HG02943 (cell line): ENCODE results near the gene CLDN20.
"Not testable (repeated sequence)": the region's sequence is repeated elsewhere in the genome, so short reads cannot be mapped to it uniquely, and the experiment has no call there.

Experiments used
- ATAC-seq: cut with Tn5 transposase; IDR thresholded peaks from one replicate; pipeline ENCODE4 v1.9.1; 2021; ENCODE audit warnings: mild to moderate bottlenecking, low read depth, moderate library complexity; ENCODE audit not compliant: unreplicated experiment

Gene CLDN20, protein sequence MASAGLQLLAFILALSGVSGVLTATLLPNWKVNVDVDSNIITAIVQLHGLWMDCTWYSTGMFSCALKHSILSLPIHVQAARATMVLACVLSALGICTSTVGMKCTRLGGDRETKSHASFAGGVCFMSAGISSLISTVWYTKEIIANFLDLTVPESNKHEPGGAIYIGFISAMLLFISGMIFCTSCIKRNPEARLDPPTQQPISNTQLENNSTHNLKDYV

DNA sequence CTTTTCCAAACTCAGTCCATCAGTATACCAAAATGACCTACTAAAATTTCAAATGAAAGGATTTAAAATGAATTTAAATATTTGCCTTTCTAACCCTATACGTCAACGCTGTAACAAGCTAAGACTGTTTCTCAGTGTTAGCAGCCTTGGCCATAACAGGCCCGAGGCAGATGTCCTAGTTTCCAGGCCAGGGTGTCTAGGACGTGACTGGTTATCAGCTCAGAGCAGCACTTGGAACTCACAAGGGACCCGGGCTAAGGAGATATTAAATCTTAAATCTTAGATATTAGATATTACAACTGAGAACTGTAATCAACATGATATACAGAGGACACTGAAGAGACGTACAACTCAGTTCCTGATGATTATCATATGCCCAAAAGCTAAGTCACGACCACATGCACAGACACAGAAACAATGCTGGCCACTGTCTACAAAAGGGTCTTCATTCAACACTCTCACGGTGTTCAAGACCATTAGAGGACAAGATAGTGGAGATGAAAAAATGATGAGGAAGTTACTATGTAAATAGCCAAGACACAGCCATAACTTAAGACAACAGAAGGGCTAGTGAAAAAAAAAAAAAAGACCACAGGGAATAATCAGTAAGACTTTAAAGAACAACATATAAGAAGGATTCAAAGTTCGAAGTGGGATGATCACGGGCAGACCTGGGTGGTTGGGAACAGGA, at the start of gene CLDN20:
Gene CLDN20, plus strand, starts transcription at position 641 of the 691 bp plus-strand sequence. CDS start 11,707 bp downstream, outside the sequence.
- no peak for ATAC-seq

DNA sequence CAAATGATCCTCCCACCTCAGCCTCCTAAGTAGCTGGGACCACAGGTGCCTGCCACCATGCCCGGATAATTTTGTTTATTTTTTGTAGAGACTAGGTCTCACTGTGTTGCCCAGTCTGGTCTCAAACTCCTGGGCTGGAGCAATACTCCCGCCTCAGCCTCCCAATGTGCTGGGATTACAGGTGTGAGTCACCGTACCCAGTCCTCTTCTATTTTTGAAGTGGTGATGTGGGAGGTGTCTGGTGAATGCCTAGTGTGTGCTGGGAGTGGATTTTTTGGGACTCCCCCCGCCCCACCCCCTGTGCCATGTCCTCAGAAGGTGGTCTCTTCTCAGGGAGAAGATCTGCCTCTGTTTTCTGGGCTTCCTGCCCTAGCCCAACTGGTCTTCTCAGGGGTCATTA, 47.9 kb upstream of the CLDN20 start:
- no peak for ATAC-seq

GRCh38 chr6:155216312-155217046, 47.3 kb upstream of the CLDN20 start:
- ATAC-seq = no peak

DNA sequence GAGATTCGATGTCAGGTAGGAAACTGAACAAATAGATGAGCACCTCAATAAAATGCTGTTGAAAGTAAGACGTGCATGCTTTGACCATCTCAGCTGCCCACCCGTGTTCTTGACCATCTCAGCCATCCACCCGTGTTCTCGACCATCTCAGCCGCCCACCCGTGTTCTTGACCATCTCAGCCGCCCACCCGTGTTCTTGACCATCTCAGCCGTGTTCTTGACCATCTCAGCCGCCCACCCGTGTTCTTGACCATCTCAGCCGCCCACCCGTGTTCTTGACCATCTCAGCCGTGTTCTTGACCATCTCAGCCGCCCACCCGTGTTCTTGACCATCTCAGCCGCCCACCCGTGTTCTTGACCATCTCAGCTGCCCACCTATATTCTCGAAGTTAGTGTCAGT, 45.1 kb upstream of the CLDN20 start:
- ATAC-seq = not testable (repeated sequence)

- no peak for ATAC-seq
Measured at GRCh38 chr6:155219299-155219698, 44.5 kb upstream of the CLDN20 start.

DNA sequence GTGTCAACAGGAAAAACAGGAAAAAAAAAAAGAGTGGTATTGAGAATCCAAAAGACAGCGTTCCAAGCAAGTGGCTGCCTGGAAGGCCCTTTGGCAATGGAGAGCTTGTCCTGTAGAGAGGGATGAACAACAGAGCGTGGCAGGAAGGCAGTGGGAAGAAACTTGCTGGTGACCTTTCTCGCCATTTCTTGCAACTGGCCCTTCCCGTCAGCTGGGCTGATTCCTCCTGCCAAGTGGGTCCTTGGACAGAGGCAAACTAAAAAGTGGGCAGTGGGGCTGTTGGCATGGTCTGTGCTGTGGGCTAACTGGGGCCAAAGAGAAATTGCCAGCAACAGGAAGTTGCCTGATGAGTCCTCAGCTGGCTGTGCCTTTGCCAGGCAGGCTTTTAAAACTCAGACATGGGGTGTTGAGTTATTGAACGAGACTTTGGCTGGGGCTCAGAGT, 43.9 kb upstream of the CLDN20 start:
- no peak for ATAC-seq

DNA sequence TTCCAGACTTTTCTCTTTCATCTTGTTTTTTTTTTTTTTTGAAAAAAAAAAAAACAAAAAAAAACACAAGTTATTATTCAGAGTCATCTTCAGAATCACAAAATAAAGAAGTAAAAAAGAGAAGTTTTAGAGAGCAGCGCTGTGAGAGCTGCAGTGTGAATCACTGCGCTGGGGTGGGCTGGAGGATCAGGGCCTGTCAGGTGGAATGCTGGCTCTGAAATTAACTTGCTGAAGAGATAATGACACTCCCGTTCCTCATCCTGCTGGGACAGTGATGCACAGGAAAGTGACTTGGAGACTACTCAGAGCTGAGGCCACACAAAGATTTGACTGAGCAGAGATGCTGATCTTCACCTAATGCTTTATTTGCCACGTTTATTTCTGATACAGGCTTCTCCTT, 42.7 kb upstream of the CLDN20 start:
- no peak for ATAC-seq

DNA sequence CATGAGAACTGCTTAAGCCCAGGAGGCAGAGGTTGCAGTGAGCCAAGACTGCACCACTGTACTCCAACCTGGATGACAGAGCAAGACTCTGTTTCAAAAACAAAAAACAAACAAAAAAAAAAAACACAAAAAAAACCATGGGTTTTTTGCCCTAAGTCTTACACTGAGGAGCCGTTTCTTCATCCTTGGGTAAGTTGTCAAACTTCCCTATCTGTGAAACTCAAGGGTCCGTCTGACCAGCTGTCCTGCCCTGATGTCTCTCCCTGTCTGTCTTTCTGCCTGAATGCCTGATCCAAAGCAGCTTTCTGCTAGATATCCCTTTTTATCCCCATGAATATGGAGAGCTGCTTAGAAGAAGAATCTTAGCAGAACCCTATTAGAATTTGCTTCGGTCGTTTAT, 41.3 kb upstream of the CLDN20 start:
- ATAC-seq = no peak

- ATAC-seq = peak; percentile 95
Measured at GRCh38 chr6:155223646-155224451, 40.0 kb upstream of the CLDN20 start.

DNA sequence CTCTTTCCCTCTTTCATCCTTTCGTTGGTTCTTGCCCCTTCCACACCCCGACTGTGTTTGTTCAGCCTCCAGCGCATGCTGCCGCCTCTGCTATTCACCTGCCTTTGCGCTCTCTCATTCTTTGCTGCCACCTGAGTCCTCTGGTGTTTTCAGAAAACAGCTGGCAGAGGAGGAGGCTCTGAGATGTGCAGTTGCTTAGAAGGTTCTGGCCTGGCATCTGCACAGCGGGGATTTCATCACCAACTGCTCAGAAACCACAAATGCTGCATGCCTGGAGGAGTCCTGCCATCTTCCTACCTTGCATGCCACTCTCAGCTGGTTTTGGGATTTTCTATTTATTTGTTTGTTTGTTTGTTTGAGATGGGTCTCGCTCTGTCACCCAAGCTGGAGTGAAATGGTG, 39.2 kb upstream of the CLDN20 start:
- ATAC-seq = no peak

- ATAC-seq = no peak
Measured at GRCh38 chr6:155227046-155227445, 36.8 kb upstream of the CLDN20 start.

DNA sequence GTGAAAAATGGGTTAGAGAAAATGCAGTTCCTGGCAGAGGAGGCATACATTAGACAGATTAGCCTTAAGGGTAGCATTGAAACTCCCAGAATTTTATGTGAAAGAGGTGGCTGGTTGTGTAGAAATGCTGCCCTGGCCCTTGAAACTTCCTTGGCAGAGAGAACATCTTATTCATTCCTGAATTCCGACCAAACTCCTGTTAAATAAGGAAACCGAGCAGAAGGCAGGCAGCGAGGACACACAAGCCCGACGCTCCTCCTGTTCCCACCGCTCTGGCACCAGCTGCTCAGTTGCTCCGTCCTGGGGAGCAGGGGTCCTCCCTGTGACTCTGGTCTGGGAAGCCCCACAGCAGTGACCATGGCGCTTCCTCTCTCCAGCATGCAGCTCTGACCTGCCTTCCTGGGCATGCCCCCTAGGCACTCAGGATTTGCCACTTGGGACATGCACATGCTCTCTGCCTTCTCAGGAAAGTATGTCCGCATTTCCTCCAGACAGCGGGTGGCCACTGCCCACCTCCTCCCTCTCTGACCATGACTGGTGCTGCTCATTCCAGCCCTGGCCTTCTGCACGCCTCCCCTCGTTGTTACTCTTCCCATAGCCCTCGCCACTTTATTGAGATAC, 35.2 kb upstream of the CLDN20 start:
- ATAC-seq = no peak

- ATAC-seq = not testable (repeated sequence)
Measured at GRCh38 chr6:155230975-155231374, 32.8 kb upstream of the CLDN20 start.

DNA sequence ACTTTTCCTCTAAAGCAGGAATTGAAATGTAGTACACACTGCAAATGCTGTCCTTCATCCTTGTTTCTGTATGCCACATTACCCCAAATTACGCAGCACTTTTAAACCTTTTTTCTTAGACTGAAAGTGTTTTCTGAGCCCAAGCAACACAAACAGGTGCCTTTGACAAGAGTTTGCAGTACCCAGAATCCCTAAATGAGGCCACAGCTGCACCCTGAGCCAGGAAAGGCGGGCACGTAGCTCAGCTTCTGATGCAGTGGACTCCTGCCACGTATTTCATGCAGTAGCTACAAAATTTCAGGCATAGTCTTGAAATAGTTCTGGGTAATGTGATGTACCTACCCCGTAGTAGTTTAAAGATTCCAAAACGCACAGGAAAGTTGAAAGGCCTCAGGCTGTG, 31.0 kb upstream of the CLDN20 start:
- ATAC-seq = no peak

GRCh38 chr6:155234167-155234566, 29.6 kb upstream of the CLDN20 start:
- no peak for ATAC-seq

DNA sequence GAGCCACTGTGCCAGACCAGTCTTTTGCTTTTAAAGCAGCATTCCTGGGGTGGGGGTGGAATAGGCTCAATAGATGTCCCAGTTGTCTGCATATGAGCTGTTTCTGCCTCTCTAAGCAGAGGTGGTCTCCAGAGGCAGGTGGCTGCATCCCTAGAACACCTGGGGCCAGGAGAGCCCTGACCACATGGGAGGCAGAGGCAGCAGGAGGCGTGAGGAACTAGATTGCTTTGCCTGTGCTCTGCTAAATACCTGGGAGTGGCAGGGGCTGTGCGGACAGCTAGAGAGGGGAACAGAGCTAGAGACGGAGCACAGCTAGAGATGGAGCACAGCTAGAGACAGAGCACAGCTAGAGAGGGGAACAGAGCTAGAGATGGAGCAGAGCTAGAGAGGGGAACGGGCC, 29.1 kb upstream of the CLDN20 start:
- ATAC-seq = no peak

- ATAC-seq = no peak
Measured at GRCh38 chr6:155235087-155235486, 28.7 kb upstream of the CLDN20 start.

DNA sequence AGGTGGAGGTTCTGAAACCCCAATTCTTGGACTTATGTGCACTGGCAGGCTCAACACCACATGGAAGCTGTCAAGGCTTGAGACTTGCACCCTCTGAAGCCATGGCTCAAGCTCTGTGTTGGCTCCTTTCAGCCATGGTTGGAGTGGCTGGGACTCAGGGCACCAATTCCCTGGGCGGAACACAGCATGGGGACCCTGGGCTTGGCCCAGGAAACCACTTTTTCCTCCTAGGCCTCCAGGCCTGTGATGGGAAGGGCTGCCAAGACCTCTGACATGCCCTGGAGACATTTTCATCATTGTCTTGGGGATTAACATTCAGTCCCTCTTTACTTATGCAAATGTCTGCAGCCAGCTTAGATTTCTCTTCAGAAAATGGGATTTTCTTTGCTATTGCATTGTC, 26.2 kb upstream of the CLDN20 start:
- no peak for ATAC-seq

- ATAC-seq = no peak
Measured at GRCh38 chr6:155240905-155241600, 22.8 kb upstream of the CLDN20 start.

- ATAC-seq = no peak
Measured at GRCh38 chr6:155241966-155242365, 21.8 kb upstream of the CLDN20 start.
